Prostate gland (tissue), 2 donors: ENCODE results near the gene TMEM220.

Source experiments
- CTCF ChIP-seq, 4 experiments: fragments of 200-600 bp in 2 of 4; fragments of 450-650 bp in 2 of 4; sonication (generic) in 2 of 4; IDR thresholded peaks; 1 replicate in 3 of 4; 2 replicates in 1 of 4; pipeline ENCODE4 v1.5.1; 2016 to 2019; ENCODE audit warnings: antibody characterized with exemption in 4 of 4, mild to moderate bottlenecking in 2 of 4, moderate library complexity in 2 of 4
- POLR2A ChIP-seq: fragments of 450-650 bp; IDR thresholded peaks from one replicate; pipeline ENCODE4 v1.6.1; 2016; ENCODE audit warnings: antibody characterized with exemption, mild to moderate bottlenecking
- POLR2AphosphoS5 ChIP-seq: sonication (generic); formaldehyde crosslinking; IDR thresholded peaks from one replicate; pipeline ENCODE4 v1.6.1; 2017; ENCODE audit warnings: antibody characterized with exemption

- no peak for TF ChIP-seq CTCF (IDR thresholded peaks at IDR 0.05)
- TF ChIP-seq POLR2AphosphoS5 = no peak
- no peak for TF ChIP-seq POLR2A
Observed at GRCh38 chr17:10768750-10769251, 39.0 kb upstream of the TMEM220 start.
